ENCODE measurements around the gene EGFR. TPM values are rescaled to one million over a fixed set of nuclear protein-coding genes. Genes with fewer than 3 reads are reported as not detected.

Gene EGFR
- total RNA-seq, 2 donors from 2014 or later = 54.8 to 56.7 TPM

DNA sequence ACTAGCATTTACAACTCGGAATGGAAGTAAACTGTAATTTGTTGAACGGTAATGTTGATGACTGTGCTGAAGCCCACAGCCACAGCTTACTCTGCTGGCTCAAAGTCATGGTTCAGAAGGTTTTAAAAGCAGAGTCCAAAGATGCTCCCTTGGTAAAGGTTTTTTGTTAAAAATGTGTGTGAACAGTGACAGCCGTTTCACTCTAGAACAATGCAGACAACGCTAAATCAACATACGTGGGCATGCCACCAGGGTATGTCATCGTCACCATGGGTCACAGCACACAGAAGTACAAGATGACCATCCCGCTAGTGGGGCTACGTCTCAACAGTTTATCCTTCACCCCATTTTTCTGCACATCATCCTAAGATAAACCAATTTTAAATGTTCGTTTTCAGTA, 239.8 kb downstream of the EGFR start:
- no peak for DNase-seq (ENCODE audit: low spot score)
- Histone ChIP-seq H3K4me1 (ENCODE audit: control insufficient read depth in 1 of 2, low read depth in 2 of 2) (peaks cover 3 to 10% of the 10 kb centered on the region in 2 donors), H3K27ac (no peak overlapping the region), H3K4me3 (no peak overlapping the region), H3K27me3 (replicated peaks; ENCODE audit: insufficient read depth) (no peaks in the 10 kb centered on the region), H3K36me3 (no peaks in the 10 kb centered on the region), H3K9me3 (no peaks in the 10 kb centered on the region)
- TF ChIP-seq, protein P1, sequence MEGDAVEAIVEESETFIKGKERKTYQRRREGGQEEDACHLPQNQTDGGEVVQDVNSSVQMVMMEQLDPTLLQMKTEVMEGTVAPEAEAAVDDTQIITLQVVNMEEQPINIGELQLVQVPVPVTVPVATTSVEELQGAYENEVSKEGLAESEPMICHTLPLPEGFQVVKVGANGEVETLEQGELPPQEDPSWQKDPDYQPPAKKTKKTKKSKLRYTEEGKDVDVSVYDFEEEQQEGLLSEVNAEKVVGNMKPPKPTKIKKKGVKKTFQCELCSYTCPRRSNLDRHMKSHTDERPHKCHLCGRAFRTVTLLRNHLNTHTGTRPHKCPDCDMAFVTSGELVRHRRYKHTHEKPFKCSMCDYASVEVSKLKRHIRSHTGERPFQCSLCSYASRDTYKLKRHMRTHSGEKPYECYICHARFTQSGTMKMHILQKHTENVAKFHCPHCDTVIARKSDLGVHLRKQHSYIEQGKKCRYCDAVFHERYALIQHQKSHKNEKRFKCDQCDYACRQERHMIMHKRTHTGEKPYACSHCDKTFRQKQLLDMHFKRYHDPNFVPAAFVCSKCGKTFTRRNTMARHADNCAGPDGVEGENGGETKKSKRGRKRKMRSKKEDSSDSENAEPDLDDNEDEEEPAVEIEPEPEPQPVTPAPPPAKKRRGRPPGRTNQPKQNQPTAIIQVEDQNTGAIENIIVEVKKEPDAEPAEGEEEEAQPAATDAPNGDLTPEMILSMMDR (IDR thresholded peaks at IDR 0.05) = no peak
- ATAC-seq (ENCODE audit: insufficient number of reproducible peaks, low FRiP score, low read depth) = no peak

DNA sequence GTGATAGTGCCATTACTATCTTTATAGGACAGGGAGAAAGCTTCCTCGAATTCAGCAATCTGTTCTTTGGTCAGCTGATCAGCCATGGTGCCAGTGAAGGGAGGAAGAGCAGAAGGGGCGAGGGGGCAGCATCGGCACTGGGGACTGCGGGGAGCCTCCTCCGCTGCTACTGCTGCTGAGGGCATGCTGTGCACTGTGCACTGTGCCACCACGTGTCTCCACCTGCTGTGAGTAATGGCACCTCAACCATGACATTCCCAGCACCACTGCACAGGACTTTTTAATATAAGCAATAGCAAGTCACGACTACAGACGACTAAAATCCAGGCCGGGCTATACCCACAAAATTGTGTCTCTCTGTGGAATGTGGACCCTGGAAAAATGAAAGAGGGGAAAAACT, 241.4 kb downstream of the EGFR start:
- DNase-seq (ENCODE audit: low spot score) (no peak), ATAC-seq (ENCODE audit: insufficient number of reproducible peaks, low FRiP score, low read depth) (no peak)
- Histone ChIP-seq H3K4me1 (ENCODE audit: control insufficient read depth in 1 of 2, low read depth in 2 of 2) (peaks cover 0 to 4% of the 10 kb centered on the region in 2 donors), H3K36me3 (no peaks in the 10 kb centered on the region), H3K27ac (no peak overlapping the region), H3K9me3 (no peaks in the 10 kb centered on the region), H3K27me3 (replicated peaks; ENCODE audit: insufficient read depth) (no peaks in the 10 kb centered on the region), H3K4me3 (no peak overlapping the region)
- TF ChIP-seq, protein P1 (IDR thresholded peaks at IDR 0.05) = no peak

DNA sequence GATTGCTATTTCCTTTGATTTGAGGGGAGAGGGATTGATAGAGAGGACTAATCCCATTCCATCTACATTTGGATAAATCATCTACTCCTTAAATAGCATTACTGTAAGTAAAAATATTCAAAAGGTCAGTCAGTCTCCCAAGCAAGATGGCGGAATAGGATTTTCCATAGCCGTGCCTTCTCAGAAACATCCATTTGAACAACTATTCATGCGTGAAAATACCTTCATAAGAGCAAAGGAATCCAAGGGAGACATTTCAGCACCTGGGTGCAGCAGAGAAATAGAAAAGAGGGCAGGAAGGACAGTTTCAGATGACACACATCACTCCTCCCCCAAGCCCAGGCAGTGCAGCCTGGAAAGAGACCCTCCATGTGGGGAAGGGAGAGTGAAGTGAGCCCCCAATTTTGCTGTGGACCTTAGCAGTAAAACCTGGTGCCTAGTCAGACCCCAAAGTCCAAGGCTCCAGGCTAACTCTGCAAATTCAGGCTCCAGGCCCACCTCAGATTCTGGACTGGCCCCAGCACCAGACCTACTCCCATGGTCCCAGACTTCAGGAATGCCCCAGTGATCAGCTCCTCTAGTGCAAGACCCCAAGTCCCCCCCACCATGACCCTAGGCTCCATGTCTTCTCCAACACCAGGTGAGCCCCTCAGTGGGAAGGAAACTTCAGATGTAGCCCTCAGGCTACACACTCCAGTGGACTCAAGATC, 242.0 kb downstream of the EGFR start:
- no peak overlapping the region for H3K27ac ChIP-seq
- peaks cover 0 to under 1% of the 10 kb centered on the region in 2 donors for H3K4me1 ChIP-seq (ENCODE audit: control insufficient read depth in 1 of 2, low read depth in 2 of 2)
- DNase-seq (ENCODE audit: low spot score) (no peak), ATAC-seq (ENCODE audit: insufficient number of reproducible peaks, low FRiP score, low read depth) (no peak)
- no peaks in the 10 kb centered on the region for H3K9me3 ChIP-seq
- TF ChIP-seq, protein P1 (IDR thresholded peaks at IDR 0.05) = no peak
- H3K4me3 ChIP-seq = no peak overlapping the region
- no peaks in the 10 kb centered on the region for H3K36me3 ChIP-seq
- H3K27me3 ChIP-seq (replicated peaks; ENCODE audit: insufficient read depth) = no peaks in the 10 kb centered on the region

Data from thoracic aorta (tissue), 2 donors.